GM04504 (cell line): ENCODE measurements around the gene PHF24.
A peak's percentile ranks its signal among the peaks of the same experiment; 100 is the strongest.

Source experiments
- DNase-seq: peaks from one replicate; pipeline ENCODE4 v3.0.0-alpha.2; 2012; ENCODE audit warnings: low read depth

The PHF24 gene

DNA sequence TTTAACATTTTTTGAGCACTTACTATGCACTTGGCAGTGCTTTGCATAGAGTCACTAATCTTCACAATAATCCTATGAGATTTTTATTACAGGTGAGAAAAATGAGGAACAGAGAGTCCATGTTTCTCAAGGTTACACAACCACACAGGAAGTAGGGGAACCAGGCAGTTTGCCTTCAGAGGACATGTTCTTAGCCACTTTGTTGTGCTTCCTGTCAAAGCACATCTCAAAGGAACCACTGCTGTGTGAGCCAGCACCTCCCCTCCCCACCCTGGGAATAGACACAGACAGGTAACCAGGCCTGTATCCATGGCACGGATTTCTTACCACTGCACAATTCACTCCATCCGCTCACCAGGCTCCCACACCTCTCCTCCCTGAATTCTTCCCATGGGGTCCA, 25.1 kb downstream of the PHF24 start:
- no peak for DNase-seq

DNA sequence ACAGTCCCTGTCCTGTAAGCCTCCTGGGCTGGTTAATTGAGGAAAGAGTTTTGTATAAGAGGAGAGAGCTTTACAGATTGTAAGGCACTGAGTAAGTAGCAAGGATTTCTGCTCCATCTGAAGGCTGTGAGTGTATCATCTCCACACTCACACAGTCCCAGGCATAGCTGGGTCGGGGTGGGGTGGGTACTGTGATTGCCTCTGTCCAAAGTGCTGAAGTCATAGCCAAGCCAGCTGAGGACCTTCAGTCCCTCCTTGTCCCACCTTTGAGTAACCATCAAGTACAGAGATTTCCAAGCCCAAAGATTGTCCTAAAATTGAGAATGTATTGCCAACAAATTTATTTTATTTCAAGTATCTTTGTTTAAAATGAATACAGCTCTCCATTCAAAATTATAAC, 26.0 kb downstream of the PHF24 start:
- DNase-seq, result no peak

DNA sequence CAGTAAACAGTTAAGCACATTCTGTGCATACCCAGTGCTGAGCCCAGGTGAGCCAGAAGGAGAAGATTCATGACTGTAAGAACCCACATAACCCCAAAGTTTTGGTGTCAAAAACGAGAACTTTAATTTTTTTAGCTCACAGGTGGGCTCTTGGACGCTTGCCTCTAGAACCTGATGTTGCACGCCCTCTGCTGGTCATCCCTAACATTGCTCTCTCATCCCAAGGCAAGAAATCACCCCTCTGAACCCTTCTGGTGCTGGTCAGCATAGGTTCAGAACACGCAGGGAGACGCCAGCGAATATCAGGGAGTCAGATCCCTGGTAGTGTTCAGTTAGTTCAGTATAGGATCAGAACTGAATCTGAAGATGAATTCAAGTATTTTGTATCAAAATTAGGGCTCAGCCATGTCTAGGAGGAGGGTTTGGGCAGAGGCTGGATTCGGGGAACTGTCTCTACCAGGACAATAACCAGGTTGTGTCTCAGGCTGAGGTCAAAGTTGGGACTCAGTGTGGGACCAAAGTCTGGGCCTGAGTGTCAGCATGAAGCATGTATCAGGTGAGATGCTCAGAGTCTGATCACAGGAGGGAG, 27.3 kb downstream of the PHF24 start:
- no peak for DNase-seq

DNA sequence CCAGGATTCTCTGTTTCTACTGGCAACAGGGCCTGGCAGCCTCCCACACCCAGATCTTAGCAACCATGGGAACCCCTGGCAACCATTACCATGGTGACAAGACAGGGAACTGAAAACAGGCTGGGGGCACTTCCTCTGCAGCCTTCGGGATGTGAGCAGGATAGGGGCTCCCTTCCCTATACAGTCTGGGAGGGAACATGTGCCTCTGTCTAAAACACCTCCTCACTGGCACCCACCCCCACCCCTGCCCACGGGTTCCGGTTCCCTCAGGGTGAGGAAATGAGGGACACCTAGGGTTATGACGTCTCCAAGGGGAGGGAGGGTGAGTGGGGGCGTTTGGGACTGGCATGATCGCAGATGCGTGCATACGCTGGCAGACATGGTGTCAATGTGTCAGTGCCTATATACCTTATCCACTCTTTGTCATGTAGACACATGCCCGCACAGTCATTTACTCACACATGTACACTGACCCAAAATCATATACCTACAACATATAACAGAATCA, 28.5 kb downstream of the PHF24 start:
- no peak for DNase-seq

DNA sequence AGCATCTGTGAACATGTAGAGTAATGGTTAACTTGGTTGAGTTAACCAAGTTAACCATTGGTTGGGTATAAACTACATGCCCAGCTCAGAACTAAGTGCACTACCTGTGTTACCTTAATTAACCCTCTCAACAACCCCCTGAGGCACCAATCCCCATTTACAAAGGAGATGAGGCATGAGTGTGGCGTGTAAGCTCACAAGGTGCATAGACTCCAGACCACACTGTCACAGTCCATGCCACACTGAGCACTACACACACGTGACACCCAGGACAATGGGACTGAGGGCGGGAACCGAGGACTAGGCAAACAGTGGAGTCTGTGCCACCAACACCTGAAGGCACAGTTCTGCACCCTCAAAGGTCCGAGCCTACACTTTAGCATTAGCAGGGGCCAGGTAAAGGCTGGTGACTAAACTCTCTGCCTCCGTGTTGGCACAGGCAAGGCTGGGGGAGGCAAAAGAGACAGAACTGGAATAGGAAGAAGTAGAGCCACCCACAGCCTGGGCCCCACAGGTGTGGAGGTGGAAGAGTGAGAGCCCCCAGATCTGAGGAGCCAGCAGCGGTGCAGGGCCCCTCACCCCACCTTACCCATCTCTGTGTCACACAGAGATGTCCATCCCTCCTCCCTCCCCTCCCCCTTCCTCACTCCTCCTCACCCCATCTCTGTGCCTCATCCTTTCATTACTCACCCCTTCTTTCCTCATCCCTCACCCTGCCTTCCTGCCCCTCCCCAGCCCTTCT, 29.2 kb downstream of the PHF24 start:
- no peak for DNase-seq

DNA sequence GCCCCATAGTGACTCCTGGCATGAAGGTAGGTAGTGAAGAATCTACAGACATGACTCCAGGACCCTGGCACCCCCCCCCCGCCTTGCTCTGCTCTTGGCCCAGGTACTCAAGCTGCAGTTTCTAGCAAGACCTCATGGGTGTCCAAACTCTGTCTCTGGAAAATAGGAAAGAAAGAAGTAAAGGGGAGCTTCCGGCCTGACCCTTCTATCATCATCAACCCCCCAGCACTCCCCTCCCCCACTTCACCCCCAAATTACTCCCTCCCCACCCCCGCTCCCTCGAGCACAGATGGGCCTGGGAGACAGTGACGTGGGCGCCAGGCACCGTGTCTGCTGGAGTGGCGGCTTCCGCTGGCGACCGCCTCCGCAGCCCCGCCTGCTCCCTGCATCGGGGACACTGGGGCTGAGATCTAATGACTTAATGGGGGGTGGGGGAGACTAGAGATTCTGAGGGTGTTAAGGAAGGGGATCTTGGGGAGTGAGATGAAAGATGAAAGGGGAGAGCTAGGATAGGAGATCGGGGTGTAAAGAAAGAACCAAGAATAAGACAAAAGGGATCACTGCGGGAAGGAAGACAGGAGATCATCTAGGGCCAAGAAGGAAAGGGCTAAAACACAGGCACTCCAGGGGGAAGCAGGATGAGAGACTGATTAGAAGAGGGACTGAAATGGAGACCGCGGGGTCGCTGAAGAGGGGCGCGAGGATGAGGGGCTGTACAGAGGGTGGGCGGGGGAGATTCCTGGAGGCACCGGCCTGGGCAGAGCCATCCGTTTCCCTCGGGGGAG, 30.3 kb downstream of the PHF24 start:
- DNase-seq, result no peak

DNA sequence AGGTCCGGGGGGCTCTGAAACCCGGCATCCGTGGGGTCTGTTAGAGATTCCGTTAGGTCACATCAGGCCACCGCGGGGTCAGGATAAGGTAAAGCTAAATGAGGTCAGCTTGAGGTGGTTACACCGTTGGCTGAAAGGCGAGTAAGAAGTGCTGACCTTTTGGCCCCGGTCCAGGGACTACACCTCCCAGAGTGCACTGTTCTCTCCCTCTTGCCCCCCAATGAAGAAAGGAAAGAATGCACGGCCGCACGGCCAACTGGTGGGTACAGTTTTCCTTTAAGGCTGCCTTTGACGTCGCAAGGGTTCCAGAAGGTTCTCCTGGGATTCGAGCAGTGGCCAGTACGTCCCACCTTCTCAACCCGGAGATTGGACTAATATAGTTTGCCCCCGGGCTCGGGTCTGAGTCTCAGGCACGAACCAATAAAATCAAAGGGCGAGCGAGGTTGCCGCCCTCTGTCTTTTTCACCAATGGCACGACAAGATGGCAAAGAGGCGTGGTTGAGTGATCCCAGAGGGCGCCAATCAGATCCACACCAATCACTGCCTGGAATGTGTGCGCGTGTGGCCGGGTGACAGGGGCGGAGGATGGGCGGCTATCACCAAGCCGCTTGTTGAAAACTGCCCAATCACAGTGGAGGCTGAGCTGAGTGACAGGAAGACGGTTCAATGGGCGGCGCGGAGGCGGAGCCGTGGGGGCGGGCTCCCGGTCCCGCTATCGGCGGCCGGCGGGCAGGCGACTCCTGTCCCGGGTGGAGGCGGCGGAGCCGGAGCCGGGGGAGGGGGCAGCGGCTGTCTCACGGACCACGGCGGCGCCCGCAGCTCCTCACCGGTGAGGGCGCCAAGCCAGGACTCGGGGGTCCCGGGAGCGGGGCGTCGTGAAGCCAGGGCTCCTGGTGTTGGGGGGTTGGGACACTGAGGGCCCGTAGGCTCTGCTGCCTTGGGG, 31.2 kb downstream of the PHF24 start, which contains the start of gene DNAJB5:
Gene DNAJB5, plus strand, starts transcription at position 743 of the 943 bp plus-strand sequence. CDS start 886 bp downstream, outside the sequence.
- peak; percentile 100 for DNase-seq

DNA sequence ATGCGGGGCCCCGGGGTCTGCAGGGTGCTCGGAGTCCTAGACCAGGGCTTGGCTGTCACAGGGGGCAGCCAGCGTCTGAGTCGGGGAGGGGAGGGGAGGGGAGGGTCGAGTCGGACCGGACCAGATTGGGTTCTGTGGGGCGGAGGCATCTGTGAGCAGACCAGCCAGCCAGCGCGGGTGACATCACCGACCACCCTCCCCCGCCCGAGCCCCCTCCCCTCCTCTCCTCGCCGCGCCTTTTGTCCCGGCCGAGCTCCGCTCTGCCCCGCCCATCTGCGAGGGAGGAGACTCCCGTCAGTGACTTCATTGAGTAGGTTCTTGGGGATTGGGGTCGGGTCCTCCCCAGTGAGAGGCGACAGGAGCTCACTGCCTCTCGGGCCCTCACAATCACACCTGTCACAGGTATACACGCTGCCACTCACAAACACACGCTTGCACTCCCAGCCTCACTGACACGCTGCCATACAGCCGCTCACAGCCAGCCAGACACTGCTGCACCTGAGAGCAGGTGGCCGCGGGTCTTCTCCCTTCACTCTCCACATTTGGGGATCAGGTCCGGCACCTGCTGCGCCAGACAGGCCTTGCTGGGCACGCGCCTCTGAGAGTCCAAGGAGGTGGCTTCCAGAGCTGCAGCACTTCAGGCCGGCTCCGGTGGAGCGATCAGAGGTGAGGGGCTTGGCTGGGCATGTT, 32.0 kb downstream of the PHF24 start:
- DNase-seq, result no peak

DNA sequence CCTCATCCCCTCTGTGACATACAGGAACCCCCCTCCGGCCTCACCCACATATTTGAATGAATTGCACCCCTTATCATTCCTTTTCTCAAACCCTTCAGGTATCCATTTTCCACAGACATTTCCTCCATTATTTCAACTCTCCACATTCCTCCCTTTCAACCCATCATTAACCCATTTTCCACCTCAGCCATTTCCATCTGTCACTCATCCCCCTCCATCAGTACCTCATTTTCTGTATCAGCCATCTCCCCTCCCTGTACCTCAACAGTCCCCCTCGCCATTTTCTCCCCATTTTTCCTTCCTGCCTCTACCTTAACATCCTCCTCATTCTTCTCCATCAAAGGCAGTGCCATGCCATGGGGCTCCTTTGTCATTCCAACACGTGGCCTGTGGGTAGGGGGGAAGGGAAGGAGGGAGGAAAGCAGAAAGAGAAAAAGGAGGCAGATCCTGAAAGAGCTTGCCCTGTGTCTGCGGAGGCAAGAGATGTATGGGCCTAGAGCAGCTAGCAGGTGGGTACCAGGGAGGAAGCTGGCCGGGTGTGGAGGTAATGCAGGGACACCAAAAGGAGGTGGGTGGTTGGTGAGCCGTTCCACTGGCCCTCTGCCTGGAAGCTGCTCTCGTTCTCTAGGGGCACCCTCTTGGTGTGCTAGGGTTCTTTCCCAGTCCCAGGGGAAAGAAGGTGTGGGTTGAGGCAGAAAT, 33.0 kb downstream of the PHF24 start:
- DNase-seq, result no peak

DNA sequence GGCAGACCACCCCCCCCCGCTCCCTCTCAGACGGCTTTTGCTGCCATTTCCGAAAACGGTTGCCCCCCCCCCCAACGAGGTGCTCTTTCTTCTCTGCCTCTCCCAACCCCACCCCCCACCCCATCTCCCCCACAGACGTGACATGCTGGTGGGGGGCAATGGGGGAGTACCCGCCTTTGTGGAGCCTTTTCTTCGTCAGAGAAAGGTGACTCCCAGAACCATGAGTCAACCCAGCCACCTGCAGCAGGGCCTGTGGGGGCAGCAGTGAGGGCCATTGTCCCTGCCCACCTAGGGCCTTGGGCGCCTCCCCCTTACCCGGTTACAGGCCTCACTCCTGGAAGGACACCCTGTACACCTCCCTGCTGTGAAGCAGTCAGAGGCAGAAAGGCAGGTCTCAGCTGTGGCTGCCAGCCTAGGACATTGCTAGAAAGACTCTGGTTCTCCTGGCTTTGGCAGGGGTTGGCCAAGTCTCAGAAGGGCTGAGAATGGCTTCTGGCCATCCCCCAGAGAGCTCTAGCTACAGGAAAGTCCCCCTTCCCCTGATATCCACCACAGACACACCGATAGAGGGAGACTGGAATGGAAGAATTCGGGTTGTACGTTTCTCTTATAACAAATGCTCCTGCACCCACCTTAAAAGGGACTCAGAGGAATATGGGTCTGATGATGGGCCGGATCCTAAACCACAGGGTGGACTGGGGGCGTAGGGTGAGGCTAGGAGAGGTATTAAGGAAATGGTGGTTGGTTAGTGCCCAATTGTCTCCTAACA, 33.7 kb downstream of the PHF24 start:
- no peak for DNase-seq

DNA sequence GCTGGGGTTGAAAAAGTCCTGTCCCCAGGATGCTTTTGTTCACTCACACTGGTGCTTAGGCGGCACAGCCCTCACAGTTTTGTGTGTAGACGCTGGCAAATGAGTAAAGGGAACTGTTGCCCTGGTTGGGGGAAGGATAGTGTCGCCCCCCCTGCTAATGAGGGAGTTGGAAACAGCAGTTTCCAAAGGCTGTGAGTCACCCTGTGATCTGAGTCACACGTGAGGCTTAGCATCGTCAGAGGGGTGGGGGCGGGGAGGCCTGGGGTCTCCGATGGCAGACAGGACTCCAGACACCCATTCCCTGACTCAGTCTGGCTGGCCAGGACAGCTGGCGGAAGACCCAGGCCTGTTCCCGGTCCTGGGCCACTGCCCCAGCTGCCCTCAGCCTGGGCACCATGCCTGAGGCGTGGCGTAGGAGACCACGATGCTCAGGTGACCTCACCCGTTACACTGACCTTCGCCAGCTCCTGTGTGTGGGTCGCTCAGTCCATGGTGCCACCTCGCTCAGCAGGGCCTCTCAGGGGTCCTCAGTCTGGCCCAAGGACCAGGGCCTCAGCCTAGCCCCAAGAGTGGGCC, 34.4 kb downstream of the PHF24 start:
- DNase-seq, result peak; percentile 64

DNA sequence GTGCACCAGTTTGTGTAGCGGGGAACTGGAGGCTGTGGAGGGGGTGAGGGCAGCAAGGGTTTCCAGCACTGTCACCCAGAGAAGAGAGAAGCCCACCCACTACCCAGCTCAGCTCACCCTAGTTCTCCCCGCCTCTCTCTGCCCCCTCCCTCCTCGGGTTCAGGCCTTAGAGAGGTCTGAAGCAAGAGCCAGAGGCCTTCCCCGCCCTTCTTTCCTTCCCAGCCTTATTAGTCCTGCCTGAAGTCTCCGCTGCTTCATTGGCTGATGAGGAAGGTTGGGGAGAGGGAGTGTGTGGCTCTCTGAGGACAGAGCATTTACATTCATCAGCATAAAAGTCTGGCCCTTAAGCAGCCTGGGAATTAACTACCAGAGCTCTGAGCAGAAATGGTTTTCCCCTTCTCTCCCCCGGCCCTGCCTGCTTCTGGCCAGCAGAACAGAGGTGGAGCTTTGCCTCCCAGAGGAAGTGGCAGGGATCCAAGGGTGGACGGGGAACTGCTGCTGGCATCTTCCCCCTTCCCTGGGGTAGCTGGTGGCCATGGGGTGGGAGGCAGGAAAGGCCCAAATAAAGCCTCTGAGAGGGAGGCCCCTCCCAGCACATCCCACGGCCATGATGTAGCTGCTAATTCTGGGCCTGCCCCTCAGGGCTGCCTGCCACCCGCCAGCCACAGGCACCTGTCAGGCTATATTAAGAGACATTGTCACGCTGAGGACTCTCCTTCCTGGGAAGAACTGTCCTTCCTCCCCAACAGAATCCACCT, 35.6 kb downstream of the PHF24 start:
- no peak for DNase-seq

DNA sequence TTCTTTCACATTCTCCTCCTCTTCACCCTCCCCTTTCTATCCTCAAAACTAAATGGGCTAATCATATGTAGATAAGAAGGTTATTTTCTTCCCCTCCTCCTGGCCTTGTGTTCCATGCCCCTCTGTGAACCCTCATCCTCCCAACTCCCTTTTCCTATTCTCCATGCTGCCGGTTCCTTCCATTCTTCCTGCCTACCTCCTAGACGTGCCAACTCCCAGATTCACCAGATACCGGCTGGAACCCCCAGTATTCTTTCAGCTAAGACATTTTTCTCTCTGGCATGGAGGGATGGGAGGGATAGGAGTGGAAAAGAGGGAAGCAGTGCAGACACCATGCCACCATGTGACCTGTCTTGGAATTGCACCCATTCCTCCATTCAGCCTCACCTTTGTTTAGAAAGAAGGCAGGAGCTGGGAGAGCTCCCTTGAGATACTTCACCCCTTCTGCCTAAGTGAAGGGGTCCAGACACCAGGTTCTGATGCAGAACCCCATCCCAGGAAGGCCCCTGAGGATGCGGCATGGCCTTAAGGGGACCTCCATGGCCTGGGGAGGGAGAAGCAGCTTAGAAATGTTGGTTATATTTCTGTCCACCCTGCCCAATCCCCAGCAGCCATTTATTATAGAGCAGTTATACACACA, 36.3 kb downstream of the PHF24 start:
- DNase-seq, result no peak

DNA sequence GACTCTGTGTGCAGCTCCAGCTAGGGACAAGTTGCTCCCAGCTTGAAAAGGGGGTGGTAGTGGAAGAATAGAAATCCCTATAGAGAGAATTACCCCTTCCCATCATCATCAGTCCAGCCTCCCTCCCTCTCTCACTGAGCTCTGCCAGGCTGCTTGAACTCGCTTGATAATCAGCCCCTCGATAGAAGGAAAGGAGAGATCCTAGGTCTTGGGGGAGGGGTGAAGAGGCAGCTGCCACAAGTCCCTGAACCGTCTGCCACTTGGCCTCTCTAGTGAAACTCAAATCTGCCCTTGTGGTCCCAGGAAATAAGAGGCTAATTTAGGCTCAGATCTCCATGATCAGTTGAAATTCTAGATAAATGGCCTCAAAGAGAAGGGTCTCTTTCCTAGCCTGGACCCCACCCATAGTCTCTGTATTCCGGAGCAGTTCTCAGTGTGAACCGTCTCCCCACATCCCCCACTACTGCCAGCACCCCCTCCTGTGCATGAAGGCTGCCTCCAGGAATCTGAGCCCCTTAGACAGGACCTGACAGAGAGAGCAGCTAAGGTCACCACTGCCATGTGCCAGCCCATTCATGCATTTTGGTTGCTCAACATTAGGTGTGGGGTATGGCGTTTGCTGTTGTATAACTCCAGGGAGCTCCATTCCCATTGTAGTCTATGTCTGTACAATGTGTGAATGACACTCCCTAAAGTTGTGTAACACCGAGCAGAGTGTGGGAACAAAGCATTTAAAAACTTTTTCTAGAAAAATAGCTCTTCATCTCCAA, 37.0 kb downstream of the PHF24 start:
- DNase-seq, result no peak

DNA sequence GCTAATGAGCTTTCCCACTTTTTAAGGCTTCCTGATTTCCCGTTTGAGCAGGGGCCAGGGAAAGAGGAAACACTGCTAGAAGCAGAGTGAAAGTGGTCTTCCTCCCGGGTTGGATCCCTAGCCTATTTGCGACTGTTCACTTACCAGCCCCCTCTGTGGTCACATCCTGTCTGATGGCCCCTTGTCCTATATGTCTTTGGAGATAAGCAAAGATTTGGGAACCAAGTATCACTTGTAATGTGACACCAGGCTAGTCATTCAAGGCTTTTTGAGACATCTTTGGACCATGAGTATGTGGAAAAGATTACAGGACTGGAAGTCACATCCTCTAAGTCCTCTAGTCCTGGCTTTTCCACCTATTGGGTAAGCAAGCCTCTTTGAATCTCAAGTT, 37.6 kb downstream of the PHF24 start:
- DNase-seq, result no peak

DNA sequence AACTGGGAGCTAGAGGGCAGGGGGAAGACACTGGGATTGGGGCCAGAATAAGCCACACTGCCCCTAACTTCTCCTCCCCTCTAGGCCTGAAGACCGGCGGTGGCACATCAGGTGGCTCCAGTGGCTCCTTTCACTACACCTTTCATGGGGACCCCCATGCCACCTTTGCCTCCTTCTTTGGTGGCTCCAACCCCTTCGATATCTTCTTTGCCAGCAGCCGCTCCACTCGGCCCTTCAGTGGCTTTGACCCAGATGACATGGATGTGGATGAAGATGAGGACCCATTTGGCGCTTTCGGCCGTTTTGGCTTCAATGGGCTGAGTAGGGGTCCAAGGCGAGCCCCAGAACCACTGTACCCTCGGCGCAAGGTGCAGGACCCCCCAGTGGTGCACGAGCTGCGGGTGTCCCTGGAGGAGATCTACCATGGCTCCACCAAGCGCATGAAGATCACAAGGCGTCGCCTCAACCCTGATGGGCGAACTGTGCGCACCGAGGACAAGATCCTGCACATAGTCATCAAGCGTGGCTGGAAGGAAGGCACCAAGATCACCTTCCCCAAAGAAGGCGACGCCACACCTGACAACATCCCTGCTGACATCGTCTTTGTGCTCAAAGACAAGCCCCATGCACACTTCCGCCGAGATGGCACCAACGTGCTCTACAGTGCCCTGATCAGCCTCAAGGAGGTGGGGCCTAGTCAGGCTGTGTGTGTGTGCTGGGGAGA, 38.3 kb downstream of the PHF24 start:
- no peak for DNase-seq

DNA sequence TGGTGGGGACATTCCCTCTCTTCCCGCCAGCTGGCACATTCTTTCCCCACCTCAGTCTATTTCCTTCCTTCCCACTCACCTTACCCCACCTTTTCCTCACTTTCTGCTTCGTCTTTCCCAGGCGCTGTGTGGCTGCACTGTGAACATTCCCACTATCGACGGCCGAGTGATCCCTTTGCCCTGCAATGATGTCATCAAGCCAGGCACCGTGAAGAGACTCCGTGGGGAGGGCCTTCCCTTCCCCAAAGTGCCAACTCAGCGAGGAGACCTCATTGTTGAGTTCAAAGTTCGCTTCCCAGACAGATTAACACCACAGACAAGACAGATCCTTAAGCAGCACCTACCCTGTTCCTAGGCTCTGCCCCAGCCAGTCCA, 38.8 kb downstream of the PHF24 start:
- no peak for DNase-seq
